GM21360 (cell line): Measurements from ENCODE around the gene PACSIN3.
"Not testable (repeated sequence)": the region's sequence is repeated elsewhere in the genome, so short reads cannot be mapped to it uniquely, and the experiment has no call there.

Experiments
- ATAC-seq: cut with Tn5 transposase; IDR thresholded peaks from one replicate; pipeline ENCODE4 v1.9.1; 2021; ENCODE audit warnings: mild to moderate bottlenecking, moderate library complexity; ENCODE audit not compliant: unreplicated experiment

Gene PACSIN3

GRCh38 chr11:47198161-47198560 lies 11.9 kb upstream of the PACSIN3 start:
- not testable (repeated sequence) for ATAC-seq

- no peak for ATAC-seq
Measured at GRCh38 chr11:47192111-47192510, 5.9 kb upstream of the PACSIN3 start.

GRCh38 chr11:47191137-47191536 lies 4.9 kb upstream of the PACSIN3 start:
- ATAC-seq: not testable (repeated sequence)

GRCh38 chr11:47189100-47189834 lies 3.0 kb upstream of the PACSIN3 start:
- no peak for ATAC-seq

GRCh38 chr11:47188259-47188658 lies 2.0 kb upstream of the PACSIN3 start:
- ATAC-seq: no peak

- ATAC-seq: no peak
Measured at GRCh38 chr11:47187723-47188122, 1.5 kb upstream of the PACSIN3 start.

- peak; percentile 19 for ATAC-seq
Measured at GRCh38 chr11:47186700-47187695, 764 bp upstream of the PACSIN3 start.

- ATAC-seq: peak; percentile 7
Measured at GRCh38 chr11:47185305-47186075, 744 bp downstream of the PACSIN3 start.

GRCh38 chr11:47184711-47185304 lies 1.4 kb downstream of the PACSIN3 start:
- no peak for ATAC-seq

- no peak for ATAC-seq
Measured at GRCh38 chr11:47183969-47184368, 2.3 kb downstream of the PACSIN3 start.

GRCh38 chr11:47183031-47183856 lies 3.0 kb downstream of the PACSIN3 start:
- ATAC-seq: no peak

GRCh38 chr11:47182380-47182779 lies 3.9 kb downstream of the PACSIN3 start:
- ATAC-seq: no peak

GRCh38 chr11:47181271-47181670 lies 5.0 kb downstream of the PACSIN3 start:
- no peak for ATAC-seq

- ATAC-seq: no peak
Measured at GRCh38 chr11:47180006-47180787, 6.0 kb downstream of the PACSIN3 start.

- ATAC-seq: no peak
Measured at GRCh38 chr11:47179655-47179991, 6.6 kb downstream of the PACSIN3 start.

GRCh38 chr11:47178737-47179654 lies 7.2 kb downstream of the PACSIN3 start:
- no peak for ATAC-seq

- ATAC-seq: no peak
Measured at GRCh38 chr11:47178316-47178715, 7.9 kb downstream of the PACSIN3 start.

- ATAC-seq: no peak
Measured at GRCh38 chr11:47177846-47178245, 8.4 kb downstream of the PACSIN3 start.
